HepG2 (cell line): ENCODE measurements around the gene RLN3. TPM values are rescaled to one million over a fixed set of nuclear protein-coding genes. Genes with fewer than 3 reads are reported as not detected.

Experiments
- ATAC-seq: fragments of 200-7000 bp; cut with Tn5 transposase; 3 replicates; pipeline ENCODE4 v1.9.1; 2020; ENCODE audit warnings: mild to moderate bottlenecking, moderate library complexity
- BruUV-seq: library from RNA; stranded (reverse); fragments of 400-500 nt; replicated peaks from 2 replicates; lab custom pipeline; 2021; lab: Mats Ljungman, UMichigan
- CTCF ChIA-PET: fragments of 300-600 bp; formaldehyde crosslinking; extraction: SDS; loops from one replicate; lab custom pipeline; 2021; ENCODE audit warnings: low total read pairs, inconsistent platforms, low intra/inter-chr PET ratio; lab: Yijun Ruan, JAX
- POLR2A ChIA-PET: fragments of 350-600 bp; sonication (Branson Sonifier 250); formaldehyde crosslinking; loops from one replicate; lab custom pipeline; 2020; ENCODE audit warnings: antibody characterized with exemption, inconsistent platforms; lab: Yijun Ruan, JAX
- DNase-seq: peaks from one replicate; pipeline ENCODE4 v3.0.0-alpha.2; 2015; ENCODE audit warnings: low spot score
- FAIRE-seq: peaks from 3 replicates; lab custom pipeline; 2011; peaks lifted over from hg19 to GRCh38; lab: Jason Lieb, UNC
- H2AFZ ChIP-seq: one replicate; pipeline ENCODE4 v1.6.1; 2011; ENCODE audit warnings: low read length, inconsistent platforms
- H3K27ac ChIP-seq: fragments of 300-600 bp; 3 replicates; pipeline ENCODE4 v1.8.0; 2011; ENCODE audit warnings: mixed run types, mild to moderate bottlenecking, mixed read lengths, low read length, inconsistent platforms; ENCODE audit not compliant: insufficient read depth; ENCODE audit errors: extremely low read length
- H3K27me3 ChIP-seq, 2 experiments: fragments of 200-600 bp in 1 of 2; 2 replicates in 1 of 2; 3 replicates in 1 of 2; pipeline versions ENCODE4 v1.6.0 to v1.8.0; 2011; ENCODE audit warnings: low read length in 2 of 2, mild to moderate bottlenecking in 2 of 2, moderate library complexity in 2 of 2, inconsistent platforms in 1 of 2; ENCODE audit not compliant: insufficient read depth in 2 of 2, control insufficient read depth in 1 of 2
- H3K36me3 ChIP-seq, 2 experiments: fragments of 200-600 bp in 1 of 2; replicated peaks in 1 of 2; 2 replicates in 1 of 2; 3 replicates in 1 of 2; pipeline versions ENCODE4 v1.5.1 to v1.8.0; 2011; ENCODE audit warnings: low read length in 2 of 2, inconsistent platforms in 1 of 2; ENCODE audit not compliant: insufficient read depth in 2 of 2, control insufficient read depth in 1 of 2
- H3K4me1 ChIP-seq: 2 replicates; pipeline ENCODE4 v1.5.1; 2012; ENCODE audit warnings: low read length, inconsistent platforms; ENCODE audit not compliant: insufficient read depth
- H3K4me2 ChIP-seq: 2 replicates; pipeline ENCODE4 v1.6.0; 2011; ENCODE audit warnings: low read depth, low read length, inconsistent platforms
- H3K4me3 ChIP-seq, 3 experiments: fragments of 200-600 bp in 1 of 3; sonication (generic), shearing (Covaris generic) in 1 of 3; replicated peaks in 1 of 3; 2 replicates each; pipeline ENCODE4 v1.5.1; 2011 to 2016; ENCODE audit warnings: low read length in 3 of 3, inconsistent platforms in 2 of 3, low read depth in 2 of 3, mild to moderate bottlenecking in 2 of 3, control low read depth in 1 of 3, mixed read lengths in 1 of 3; ENCODE audit not compliant: insufficient read depth in 1 of 3
- H3K79me2 ChIP-seq: one replicate; pipeline ENCODE4 v1.6.1; 2011; ENCODE audit warnings: low read length, inconsistent platforms; ENCODE audit not compliant: insufficient read depth
- H3K9ac ChIP-seq: 2 replicates; pipeline ENCODE4 v1.6.0; 2011; ENCODE audit warnings: mild to moderate bottlenecking, low read depth, low read length, inconsistent platforms; ENCODE audit not compliant: insufficient read depth
- H3K9me3 ChIP-seq: 2 replicates; pipeline ENCODE4 v1.5.1; 2012; ENCODE audit warnings: mild to moderate bottlenecking, low read length
- H4K20me1 ChIP-seq: 2 replicates; pipeline ENCODE4 v1.6.0; 2011; ENCODE audit warnings: inconsistent platforms, mild to moderate bottlenecking, low read length, moderate library complexity; ENCODE audit not compliant: insufficient read depth
- FLYWCH1 ChIP-seq: sonication (generic); formaldehyde crosslinking; IDR thresholded peaks from 2 replicates; pipeline ENCODE4 v1.8.1; 2023; ENCODE audit warnings: mild to moderate bottlenecking, missing genetic modification reagents
- KMT2A ChIP-seq: sonication (generic); formaldehyde crosslinking; IDR thresholded peaks from 2 replicates; pipeline ENCODE4 v1.4.0; 2020; ENCODE audit warnings: missing genetic modification reagents
- MXD4 ChIP-seq: IDR thresholded peaks from 2 replicates; pipeline ENCODE4 v1.6.1; 2016; ENCODE audit warnings: mild to moderate bottlenecking, missing biosample characterization, missing genetic modification reagents
- PATZ1 ChIP-seq: sonication (generic); formaldehyde crosslinking; IDR thresholded peaks from 2 replicates; pipeline ENCODE4 v1.4.0; 2020; ENCODE audit warnings: missing genetic modification reagents
- SALL1 ChIP-seq: sonication (generic); formaldehyde crosslinking; IDR thresholded peaks from 2 replicates; pipeline ENCODE4 v1.8.0; 2022; ENCODE audit warnings: mild to moderate bottlenecking, missing genetic modification reagents
- SAP130 ChIP-seq: IDR thresholded peaks from 2 replicates; pipeline ENCODE4 v1.6.1; 2016; ENCODE audit warnings: low read depth
- ZFX ChIP-seq: sonication (generic); formaldehyde crosslinking; IDR thresholded peaks from 2 replicates; pipeline ENCODE4 v1.4.0; 2020; ENCODE audit warnings: mild to moderate bottlenecking, low read depth, missing genetic modification reagents, moderate library complexity
- WGBS: methylation state at CpG from one replicate; pipeline ENCODE4 v1.1.6; 2017; ENCODE audit warnings: low lambda C conversion rate; 5-methylcytosine and 5-hydroxymethylcytosine counted together
- in situ Hi-C: cut with HindIII; loops from 2 replicates; pipeline ENCODE4 v1.10.0; 2017; ENCODE audit warnings: low pct_unique_long_range_greater_than_20kb; ENCODE audit not compliant: extremely low pct_ligation_motif_present
- intact Hi-C: fragments of 100-400 bp; cut with micrococcal nuclease; formaldehyde crosslinking; loops from one replicate; pipeline ENCODE4 v1.10.0; 2022; ENCODE audit not compliant: unreplicated experiment
- polyA plus RNA-seq, 8 experiments: library from polyadenylated mRNA; depleted of rRNA in 3 of 8; stranded (reverse) in 7 of 8; unstranded in 1 of 8; fragments of >200 nt; fragmentation: Illumina TruSeq in 4 of 8; extraction: Trizol in 4 of 8; gene quantifications; 2 replicates each; pipeline versions ENCODE4 v1.2.1 to v1.2.3, GENCODE V29; 2011 to 2016; ENCODE audit warnings: low read depth in 4 of 8, missing spikeins in 1 of 8, mixed read lengths in 1 of 8; ENCODE audit not compliant: insufficient read depth in 1 of 8
- total RNA-seq, 5 experiments: library from RNA; depleted of rRNA; stranded (reverse); fragments of >200 nt; fragmentation: Illumina TruSeq; extraction: Trizol; gene quantifications; 2 replicates each; pipeline ENCODE4 v1.2.3, GENCODE V29; 2016; ENCODE audit warnings: low read depth in 1 of 5
- TF ChIP-seq, protein P1 (sequence below): IDR thresholded peaks from 2 replicates; pipeline ENCODE4 v1.6.1; 2016; ENCODE audit warnings: low read depth
- TF ChIP-seq, protein P2 (sequence below): conservative IDR thresholded peaks from 2 replicates; pipeline ENCODE4 v1.6.1; 2018; ENCODE audit warnings: missing genetic modification reagents
- TF ChIP-seq, protein P3 (sequence below): sonication (generic); IDR thresholded peaks from 2 replicates; pipeline ENCODE4 v1.6.1; 2016; ENCODE audit warnings: low read depth, borderline replicate concordance
- TF ChIP-seq, protein P4 (sequence below): sonication (generic); formaldehyde crosslinking; IDR thresholded peaks from 2 replicates; pipeline ENCODE4 v1.5.0; 2020; ENCODE audit warnings: mild to moderate bottlenecking, missing genetic modification reagents, moderate library complexity

RLN3 gene
- total and polyA plus RNA-seq, 2 of the 13 experiments (the other 11 are each of a cell fraction or from before 2014, with no cell fraction given) = not detected

GRCh38 chr19:14061081-14061749 is 33.3 kb downstream of the RLN3 start (continued):
- TF ChIP-seq, protein P1, sequence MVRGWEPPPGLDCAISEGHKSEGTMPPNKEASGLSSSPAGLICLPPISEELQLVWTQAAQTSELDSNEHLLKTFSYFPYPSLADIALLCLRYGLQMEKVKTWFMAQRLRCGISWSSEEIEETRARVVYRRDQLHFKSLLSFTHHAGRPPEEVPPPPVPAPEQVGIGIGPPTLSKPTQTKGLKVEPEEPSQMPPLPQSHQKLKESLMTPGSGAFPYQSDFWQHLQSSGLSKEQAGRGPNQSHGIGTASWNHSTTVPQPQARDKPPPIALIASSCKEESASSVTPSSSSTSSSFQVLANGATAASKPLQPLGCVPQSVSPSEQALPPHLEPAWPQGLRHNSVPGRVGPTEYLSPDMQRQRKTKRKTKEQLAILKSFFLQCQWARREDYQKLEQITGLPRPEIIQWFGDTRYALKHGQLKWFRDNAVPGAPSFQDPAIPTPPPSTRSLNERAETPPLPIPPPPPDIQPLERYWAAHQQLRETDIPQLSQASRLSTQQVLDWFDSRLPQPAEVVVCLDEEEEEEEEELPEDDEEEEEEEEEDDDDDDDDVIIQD (CRISPR knock-in tag) = peak; percentile 61; the same call in 1 of the 2 replicates
- TF ChIP-seq SALL1 (CRISPR knock-in tag) = peak; percentile 58
- TF ChIP-seq SAP130 (CRISPR knock-in tag) = peak; percentile 38
- no peak for TF ChIP-seq FLYWCH1 (CRISPR knock-in tag)
- peak; percentile 78 for TF ChIP-seq PATZ1

GRCh38 chr19:14061751-14062557 is 34.0 kb downstream of the RLN3 start, which contains the start of gene PALM3:
PALM3 (minus strand) TSS chr19:14062076; CDS start chr19:14061980, 96 bp downstream.
- 28% methylated on average over 8 of the region's 19 CpGs for WGBS
- Histone ChIP-seq H3K27ac (peak within 1 kb of the TSS; percentile 81), H4K20me1 (no peaks in the 10 kb centered on the region), H3K9ac (peak within 1 kb of the TSS; percentile 65), H3K9me3 (no peaks in the 10 kb centered on the region), H2AFZ (no peak within 1 kb of the TSS), H3K27me3 (no peaks in the 10 kb centered on the region), H3K4me3 (peak within 1 kb of the TSS; percentile 52 to 73 (median 58)), H3K4me2 (peak within 1 kb of the TSS; percentile 86), H3K79me2 (no peaks in the 10 kb centered on the region), H3K36me3 (no peaks in the 10 kb centered on the region), H3K4me1 (peaks cover 45% of the 10 kb centered on the region)
- DNase-seq (no peak), ATAC-seq (peak; percentile 26), FAIRE-seq (no peak)
- no TSS peak for BruUV-seq
- intact Hi-C loops = no loop called here
- CTCF ChIA-PET = interaction anchor here (0.6 kb wide), 1 partner anchor 12 kb away, joined by 3 read pairs; no protein-coding TSS in a partner anchor
- in situ Hi-C loops = loop anchor here (25.0 kb wide), 1 partner anchor 300 kb away; the partner anchor contains the start of genes C19orf53 and MRI1
- POLR2A ChIA-PET = interaction anchor here (1.1 to 5.7 kb wide), 2 partner anchors 10 to 178 kb away, joined by 3 to 62 read pairs; partner anchors contain the start of gene MISP3
- TF ChIP-seq, protein P2, sequence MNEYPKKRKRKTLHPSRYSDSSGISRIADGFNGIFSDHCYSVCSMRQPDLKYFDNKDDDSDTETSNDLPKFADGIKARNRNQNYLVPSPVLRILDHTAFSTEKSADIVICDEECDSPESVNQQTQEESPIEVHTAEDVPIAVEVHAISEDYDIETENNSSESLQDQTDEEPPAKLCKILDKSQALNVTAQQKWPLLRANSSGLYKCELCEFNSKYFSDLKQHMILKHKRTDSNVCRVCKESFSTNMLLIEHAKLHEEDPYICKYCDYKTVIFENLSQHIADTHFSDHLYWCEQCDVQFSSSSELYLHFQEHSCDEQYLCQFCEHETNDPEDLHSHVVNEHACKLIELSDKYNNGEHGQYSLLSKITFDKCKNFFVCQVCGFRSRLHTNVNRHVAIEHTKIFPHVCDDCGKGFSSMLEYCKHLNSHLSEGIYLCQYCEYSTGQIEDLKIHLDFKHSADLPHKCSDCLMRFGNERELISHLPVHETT (CRISPR knock-in tag) = no peak
- TF ChIP-seq KMT2A (no peak), ZFX (CRISPR knock-in tag) (peak; percentile 13), MXD4 (CRISPR knock-in tag) (0 out of 2 replicates have a peak, but pooled peaks have one; percentile 3)
- TF ChIP-seq, protein P3, sequence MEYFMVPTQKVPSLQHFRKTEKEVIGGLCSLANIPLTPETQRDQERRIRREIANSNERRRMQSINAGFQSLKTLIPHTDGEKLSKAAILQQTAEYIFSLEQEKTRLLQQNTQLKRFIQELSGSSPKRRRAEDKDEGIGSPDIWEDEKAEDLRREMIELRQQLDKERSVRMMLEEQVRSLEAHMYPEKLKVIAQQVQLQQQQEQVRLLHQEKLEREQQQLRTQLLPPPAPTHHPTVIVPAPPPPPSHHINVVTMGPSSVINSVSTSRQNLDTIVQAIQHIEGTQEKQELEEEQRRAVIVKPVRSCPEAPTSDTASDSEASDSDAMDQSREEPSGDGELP = no peak; the same call in 1 of the 2 replicates
- TF ChIP-seq, protein P4, sequence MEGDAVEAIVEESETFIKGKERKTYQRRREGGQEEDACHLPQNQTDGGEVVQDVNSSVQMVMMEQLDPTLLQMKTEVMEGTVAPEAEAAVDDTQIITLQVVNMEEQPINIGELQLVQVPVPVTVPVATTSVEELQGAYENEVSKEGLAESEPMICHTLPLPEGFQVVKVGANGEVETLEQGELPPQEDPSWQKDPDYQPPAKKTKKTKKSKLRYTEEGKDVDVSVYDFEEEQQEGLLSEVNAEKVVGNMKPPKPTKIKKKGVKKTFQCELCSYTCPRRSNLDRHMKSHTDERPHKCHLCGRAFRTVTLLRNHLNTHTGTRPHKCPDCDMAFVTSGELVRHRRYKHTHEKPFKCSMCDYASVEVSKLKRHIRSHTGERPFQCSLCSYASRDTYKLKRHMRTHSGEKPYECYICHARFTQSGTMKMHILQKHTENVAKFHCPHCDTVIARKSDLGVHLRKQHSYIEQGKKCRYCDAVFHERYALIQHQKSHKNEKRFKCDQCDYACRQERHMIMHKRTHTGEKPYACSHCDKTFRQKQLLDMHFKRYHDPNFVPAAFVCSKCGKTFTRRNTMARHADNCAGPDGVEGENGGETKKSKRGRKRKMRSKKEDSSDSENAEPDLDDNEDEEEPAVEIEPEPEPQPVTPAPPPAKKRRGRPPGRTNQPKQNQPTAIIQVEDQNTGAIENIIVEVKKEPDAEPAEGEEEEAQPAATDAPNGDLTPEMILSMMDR (CRISPR knock-in tag) = 0 out of 2 replicates have a peak, but pooled peaks have one; percentile 9
